ENCODE data around the gene IL22.

Gene IL22, protein sequence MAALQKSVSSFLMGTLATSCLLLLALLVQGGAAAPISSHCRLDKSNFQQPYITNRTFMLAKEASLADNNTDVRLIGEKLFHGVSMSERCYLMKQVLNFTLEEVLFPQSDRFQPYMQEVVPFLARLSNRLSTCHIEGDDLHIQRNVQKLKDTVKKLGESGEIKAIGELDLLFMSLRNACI

DNA sequence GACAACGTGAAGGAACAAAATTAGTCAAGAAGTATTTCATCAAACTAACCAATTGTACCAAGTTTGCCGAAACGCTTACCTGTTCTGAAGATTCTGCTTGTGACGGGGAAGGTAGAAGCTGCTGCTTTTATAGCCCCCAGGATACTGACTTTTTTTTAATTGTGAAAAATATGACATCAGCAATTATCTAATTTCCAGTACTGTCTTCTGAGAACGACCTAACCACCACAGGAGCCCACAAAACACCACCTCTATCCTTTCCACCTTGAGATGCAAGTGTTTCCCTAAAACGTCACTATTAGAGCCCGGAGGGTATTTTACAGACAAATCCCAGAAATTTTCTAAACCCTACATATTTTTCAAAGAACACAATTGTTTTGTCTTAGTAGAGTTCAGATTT lies at the start of gene IL22:
TSS of gene IL22 (minus strand) at position 101 of the 400 bp plus-strand sequence. CDS start 156 bp downstream, outside the sequence.
- H3K27ac ChIP-seq: no peak within 1 kb of the TSS
- TF ChIP-seq ZFX (IDR thresholded peaks at IDR 0.05; ENCODE audit: borderline replicate concordance): no peak
- TF ChIP-seq, protein P1, sequence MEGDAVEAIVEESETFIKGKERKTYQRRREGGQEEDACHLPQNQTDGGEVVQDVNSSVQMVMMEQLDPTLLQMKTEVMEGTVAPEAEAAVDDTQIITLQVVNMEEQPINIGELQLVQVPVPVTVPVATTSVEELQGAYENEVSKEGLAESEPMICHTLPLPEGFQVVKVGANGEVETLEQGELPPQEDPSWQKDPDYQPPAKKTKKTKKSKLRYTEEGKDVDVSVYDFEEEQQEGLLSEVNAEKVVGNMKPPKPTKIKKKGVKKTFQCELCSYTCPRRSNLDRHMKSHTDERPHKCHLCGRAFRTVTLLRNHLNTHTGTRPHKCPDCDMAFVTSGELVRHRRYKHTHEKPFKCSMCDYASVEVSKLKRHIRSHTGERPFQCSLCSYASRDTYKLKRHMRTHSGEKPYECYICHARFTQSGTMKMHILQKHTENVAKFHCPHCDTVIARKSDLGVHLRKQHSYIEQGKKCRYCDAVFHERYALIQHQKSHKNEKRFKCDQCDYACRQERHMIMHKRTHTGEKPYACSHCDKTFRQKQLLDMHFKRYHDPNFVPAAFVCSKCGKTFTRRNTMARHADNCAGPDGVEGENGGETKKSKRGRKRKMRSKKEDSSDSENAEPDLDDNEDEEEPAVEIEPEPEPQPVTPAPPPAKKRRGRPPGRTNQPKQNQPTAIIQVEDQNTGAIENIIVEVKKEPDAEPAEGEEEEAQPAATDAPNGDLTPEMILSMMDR (IDR thresholded peaks at IDR 0.05): no peak

DNA sequence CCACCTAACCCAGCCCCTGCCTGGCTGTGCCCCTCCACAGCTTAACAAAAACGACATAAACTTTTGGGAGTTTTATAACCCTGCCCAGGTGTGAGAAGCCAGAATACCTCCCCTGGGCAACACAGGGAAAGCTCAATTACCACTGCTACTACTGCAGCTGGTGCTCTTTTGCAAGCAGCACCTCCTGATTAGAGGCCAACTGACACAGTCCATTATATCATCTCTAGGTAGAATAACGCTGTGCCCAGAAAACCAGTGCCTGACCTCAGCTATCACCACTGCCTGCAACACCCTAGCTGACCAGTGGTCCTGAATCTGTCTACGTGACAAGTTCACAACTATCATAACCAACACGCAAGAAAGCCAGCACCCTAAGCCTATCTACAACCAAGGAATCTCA lies 44.5 kb upstream of the IL22 start:
- no peak for TF ChIP-seq ZFX (IDR thresholded peaks at IDR 0.05; ENCODE audit: borderline replicate concordance)
- TF ChIP-seq, protein P1 (IDR thresholded peaks at IDR 0.05): no peak
- no peak overlapping the region for H3K27ac ChIP-seq

DNA sequence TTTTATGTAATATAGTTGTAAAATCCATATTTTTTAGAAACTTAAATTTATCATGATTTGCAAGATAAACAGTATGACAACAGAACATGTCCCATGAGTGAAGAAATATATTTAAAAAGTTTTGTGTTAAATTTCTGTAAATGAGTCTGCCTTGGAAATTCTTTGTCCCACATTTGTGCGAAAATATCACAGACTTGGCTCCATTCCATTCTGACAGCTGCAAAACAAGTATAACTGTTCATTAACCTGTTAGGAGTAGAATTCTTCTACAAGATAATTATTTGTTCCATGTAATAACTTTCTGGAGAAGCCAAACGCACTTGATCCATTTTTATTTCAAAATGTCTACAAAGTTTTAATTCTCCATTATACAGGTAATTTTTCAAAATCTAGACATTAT lies 40.8 kb upstream of the IL22 start:
- TF ChIP-seq, protein P1 (IDR thresholded peaks at IDR 0.05): no peak
- TF ChIP-seq ZFX (IDR thresholded peaks at IDR 0.05; ENCODE audit: borderline replicate concordance): no peak
- H3K27ac ChIP-seq: no peak overlapping the region

DNA sequence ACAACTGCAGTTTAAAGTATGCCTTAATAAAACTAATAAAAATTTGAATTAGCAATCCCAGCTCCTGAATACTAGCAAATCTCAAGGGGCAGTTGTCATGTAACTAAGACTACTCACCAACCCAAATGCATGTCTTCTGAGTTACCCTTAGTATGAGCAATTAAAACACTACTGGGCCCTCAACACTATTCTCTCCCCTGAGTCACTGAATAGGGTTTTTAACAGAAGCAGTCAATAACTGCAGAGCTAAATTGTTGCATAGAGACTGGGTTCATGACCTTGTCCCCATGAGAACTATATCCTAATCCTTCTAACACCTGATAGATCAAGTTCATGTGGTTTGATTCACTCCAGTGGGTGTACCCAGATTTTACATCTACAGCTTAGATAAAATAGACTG lies 39.9 kb upstream of the IL22 start:
- no peak overlapping the region for H3K27ac ChIP-seq
- TF ChIP-seq ZFX (IDR thresholded peaks at IDR 0.05; ENCODE audit: borderline replicate concordance): no peak
- TF ChIP-seq, protein P1 (IDR thresholded peaks at IDR 0.05): no peak

DNA sequence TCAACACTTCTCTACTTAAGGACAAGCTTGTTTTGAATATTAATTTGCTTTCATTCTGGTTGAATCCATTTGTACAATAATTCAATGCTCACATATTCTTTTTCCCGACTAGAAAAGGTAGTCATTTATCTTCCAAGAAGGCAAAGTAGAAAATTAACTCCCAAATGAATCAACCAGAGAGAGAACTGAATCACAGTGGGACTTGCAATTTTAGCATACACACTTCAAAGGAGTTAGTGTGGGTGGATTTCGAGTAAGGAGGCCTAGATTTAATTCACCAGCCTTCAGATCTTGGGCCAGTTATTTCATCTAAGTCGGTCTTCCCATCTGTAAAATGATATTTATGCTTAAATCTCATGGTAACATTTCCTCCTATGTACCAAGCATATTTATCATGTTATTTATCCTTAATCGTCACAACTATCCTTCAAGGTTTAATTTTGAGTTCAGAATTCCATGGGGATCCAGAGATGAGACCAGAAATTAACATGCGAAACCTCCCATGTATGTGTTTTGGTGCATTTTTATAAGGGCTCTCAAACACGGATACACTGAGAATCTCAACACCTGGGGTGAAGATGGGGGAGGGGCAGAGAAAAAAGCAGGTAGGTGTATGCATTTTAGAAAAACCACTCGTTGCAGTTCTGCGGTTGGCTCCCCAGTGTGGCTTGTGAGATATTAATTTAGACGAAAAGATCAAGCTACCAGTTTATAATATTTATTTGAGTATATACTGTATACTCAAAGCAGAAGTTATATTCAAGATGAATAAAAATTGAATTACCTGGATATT lies 38.9 kb upstream of the IL22 start:
- TF ChIP-seq ZFX (IDR thresholded peaks at IDR 0.05; ENCODE audit: borderline replicate concordance): no peak
- no peak overlapping the region for H3K27ac ChIP-seq

DNA sequence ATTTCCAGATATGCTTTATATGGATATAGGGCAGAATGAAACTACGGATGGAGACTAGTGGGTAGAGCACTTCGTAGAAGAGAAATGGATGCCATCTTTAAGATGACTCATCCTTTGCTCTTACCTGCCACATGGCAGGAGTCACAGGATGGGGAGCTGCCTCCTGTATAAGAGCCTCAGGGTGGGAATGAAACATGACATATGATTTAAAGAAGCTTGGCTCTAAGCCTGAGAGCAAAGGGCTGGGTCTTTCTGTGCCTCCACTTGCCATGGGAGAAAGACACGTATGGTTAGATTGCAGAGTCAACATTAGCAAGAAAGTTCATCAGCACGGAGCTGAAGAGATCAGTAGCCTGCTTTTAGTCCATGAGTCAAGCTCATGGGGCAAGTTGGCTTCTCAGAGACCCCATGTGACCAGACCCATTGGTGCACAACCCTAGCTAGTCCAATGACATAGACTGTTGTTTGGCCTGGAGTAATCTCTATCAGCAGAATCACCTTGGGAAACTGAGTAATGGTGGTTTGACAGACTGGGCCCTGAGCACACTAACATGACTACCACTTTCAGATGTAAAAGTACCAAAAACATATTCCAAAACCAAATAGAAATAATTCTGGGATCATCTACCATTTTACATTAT lies 38.1 kb upstream of the IL22 start:
- TF ChIP-seq, protein P1 (IDR thresholded peaks at IDR 0.05): no peak
- no peak for TF ChIP-seq ZFX (IDR thresholded peaks at IDR 0.05; ENCODE audit: borderline replicate concordance)
- H3K27ac ChIP-seq: no peak overlapping the region

DNA sequence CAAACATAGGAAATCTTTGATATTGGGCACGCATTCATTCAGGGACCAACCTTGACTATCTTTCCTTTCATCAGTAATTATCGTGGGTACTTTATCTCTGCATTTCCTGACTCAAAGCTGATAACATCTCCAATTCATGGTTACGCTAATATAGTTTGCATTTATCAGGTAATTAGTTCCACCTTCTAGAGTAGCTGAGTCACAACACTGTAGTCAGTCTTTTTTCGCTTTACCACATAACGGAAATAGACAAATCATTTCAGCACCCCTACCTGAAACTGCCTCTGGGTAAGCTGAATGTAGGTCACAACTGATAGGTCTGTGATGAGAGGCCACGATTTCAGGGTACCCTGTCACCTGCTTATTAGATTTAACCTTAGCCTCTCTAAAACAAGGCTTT lies 36.7 kb upstream of the IL22 start:
- TF ChIP-seq ZFX (IDR thresholded peaks at IDR 0.05; ENCODE audit: borderline replicate concordance): no peak
- TF ChIP-seq, protein P1 (IDR thresholded peaks at IDR 0.05): no peak
- no peak overlapping the region for H3K27ac ChIP-seq
